HG02798 (cell line): Measurements from ENCODE around the gene GCH1.
"Not testable (repeated sequence)": the region's sequence is repeated elsewhere in the genome, so short reads cannot be mapped to it uniquely, and the experiment has no call there.

ENCODE experiments used
- ATAC-seq: cut with Tn5 transposase; IDR thresholded peaks from one replicate; pipeline ENCODE4 v1.9.1; 2021; ENCODE audit warnings: mild to moderate bottlenecking; ENCODE audit not compliant: unreplicated experiment, poor library complexity

The GCH1 gene

GRCh38 chr14:54909817-54910558, 7.4 kb upstream of the GCH1 start:
- no peak for ATAC-seq

GRCh38 chr14:54908973-54909372, 6.3 kb upstream of the GCH1 start:
- ATAC-seq = not testable (repeated sequence)

GRCh38 chr14:54908190-54908589, 5.6 kb upstream of the GCH1 start:
- ATAC-seq = no peak

- no peak for ATAC-seq
Observed at GRCh38 chr14:54906075-54906474, 3.4 kb upstream of the GCH1 start.

GRCh38 chr14:54902143-54902520, 494 bp downstream of the GCH1 start:
- peak; percentile 52 for ATAC-seq

GRCh38 chr14:54901380-54902142, 1.1 kb downstream of the GCH1 start:
- no peak for ATAC-seq

GRCh38 chr14:54899573-54899972, 3.1 kb downstream of the GCH1 start:
- ATAC-seq = no peak

GRCh38 chr14:54897809-54898555, 4.6 kb downstream of the GCH1 start:
- not testable (repeated sequence) for ATAC-seq

- ATAC-seq = no peak
Observed at GRCh38 chr14:54895683-54896082, 6.9 kb downstream of the GCH1 start.

GRCh38 chr14:54894995-54895394, 7.6 kb downstream of the GCH1 start:
- ATAC-seq = no peak

- no peak for ATAC-seq
Observed at GRCh38 chr14:54893151-54893760, 9.4 kb downstream of the GCH1 start.

- ATAC-seq = no peak
Observed at GRCh38 chr14:54891471-54892245, 11.0 kb downstream of the GCH1 start.

- ATAC-seq = peak; percentile 75
Observed at GRCh38 chr14:54890788-54891187, 11.8 kb downstream of the GCH1 start.

GRCh38 chr14:54889919-54890318, 12.7 kb downstream of the GCH1 start:
- no peak for ATAC-seq

GRCh38 chr14:54882521-54882920, 20.1 kb downstream of the GCH1 start:
- ATAC-seq = no peak

GRCh38 chr14:54881761-54882401, 20.7 kb downstream of the GCH1 start:
- peak; percentile 59 for ATAC-seq

GRCh38 chr14:54881235-54881760, 21.3 kb downstream of the GCH1 start:
- peak; percentile 48 for ATAC-seq

GRCh38 chr14:54877703-54878021, 25.0 kb downstream of the GCH1 start:
- no peak for ATAC-seq

GRCh38 chr14:54877015-54877702, 25.5 kb downstream of the GCH1 start:
- ATAC-seq = no peak
